Sciatic nerve (tissue), 2 donors: Measurements from ENCODE around the gene BRSK1. TPM values are rescaled to one million over a fixed set of nuclear protein-coding genes. Genes with fewer than 3 reads are reported as not detected.

Experiments used
- ATAC-seq: fragments of 200-7000 bp; cut with Tn5 transposase; one replicate; pipeline ENCODE4 v1.9.1; 2020; ENCODE audit warnings: mild to moderate bottlenecking, moderate library complexity
- DNase-seq: peaks from one replicate; pipeline ENCODE4 v3.0.0-alpha.2; 2020; ENCODE audit warnings: low spot score
- intact Hi-C: fragments of 100-400 bp; cut with DNase I; formaldehyde crosslinking; loops from one replicate; pipeline ENCODE4 v1.14.2; 2022
- microRNA-seq: library from miRNA; unstranded; fragments of <30 nt; microRNA quantifications from one replicate; pipeline ENCODE4 v1.2.0, GENCODE V29; 2020
- total RNA-seq: library from RNA; stranded (reverse); fragmentation: NEBNext Ultra II Directional; extraction: Animal tissue kit (Norgen Biotek cat#: 25700); gene quantifications from one replicate; pipeline ENCODE4 v1.2.1, GENCODE V29; 2021
- donor health status: DM: no; HTN: no; CAD: no.
- donor health status: DM: no; HTN: no; CAD: no.

Gene BRSK1
- total RNA-seq, 1 donor from 2014 or later: 6.5 TPM

DNA sequence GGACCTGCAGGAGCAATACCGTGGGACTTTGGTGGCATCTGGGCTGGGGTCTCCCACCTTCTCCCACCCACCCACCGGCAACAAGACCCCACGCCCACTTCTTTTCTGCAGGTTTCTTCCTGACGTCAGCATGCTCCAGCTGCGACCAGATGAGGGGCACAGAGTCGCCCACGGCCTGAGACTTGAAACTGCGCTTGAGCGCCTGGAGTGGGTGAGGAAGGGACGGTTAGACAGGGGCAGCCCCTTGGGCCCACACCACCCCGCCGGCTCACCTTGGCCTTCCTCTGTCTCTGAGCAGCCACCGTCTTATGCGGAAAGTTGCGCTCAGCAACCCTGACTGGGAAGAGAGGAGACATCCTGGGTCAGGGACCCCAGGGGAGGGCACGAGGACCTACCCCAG is 77.1 kb downstream of the BRSK1 start:
- intact Hi-C loops: no loop called here
- ATAC-seq (no peak), DNase-seq (no peak)

Small RNA genes lying within 50 kb of the gene (microRNA-seq; reads per million reads assigned to microRNA genes)
- not detected for gene MIR6802
- gene MIR6803: 2.2 reads per million

Other genes with a start within 250 kb of the BRSK1 start
- 0.89 TPM for gene GP6, start 245.7 kb upstream of the BRSK1 start, total RNA-seq
- gene RDH13, start 220.8 kb upstream of the BRSK1 start, total RNA-seq: 12.9 TPM
- gene EPS8L1, start 208.1 kb upstream of the BRSK1 start, total RNA-seq: 1.2 TPM
- 112 TPM for gene PPP1R12C, start 166.4 kb upstream of the BRSK1 start, total RNA-seq
- gene TNNT1, start 134.8 kb upstream of the BRSK1 start, total RNA-seq: 1.4 TPM
- gene TNNI3, start 126.3 kb upstream of the BRSK1 start, total RNA-seq: not detected
- 0.62 TPM for gene DNAAF3, start 117.4 kb upstream of the BRSK1 start, total RNA-seq
- gene SYT5, start 103.7 kb upstream of the BRSK1 start, total RNA-seq: not detected
- 1.5 TPM for gene PTPRH, start 74.5 kb upstream of the BRSK1 start, total RNA-seq
- gene TMEM86B, start 55.2 kb upstream of the BRSK1 start, total RNA-seq: 6.0 TPM
- gene PPP6R1, start 25.0 kb upstream of the BRSK1 start, total RNA-seq: 40.4 TPM
- 16.1 TPM for gene HSPBP1, start 3.9 kb upstream of the BRSK1 start, total RNA-seq
- gene TMEM150B, start 41.3 kb downstream of the BRSK1 start, total RNA-seq: 5.1 TPM
- gene KMT5C, start 55.9 kb downstream of the BRSK1 start, total RNA-seq: 18.1 TPM
- gene COX6B2, start 70.7 kb downstream of the BRSK1 start, total RNA-seq: 0.31 TPM
- not detected for gene GARIN5B, start 79.3 kb downstream of the BRSK1 start, total RNA-seq
- 0.45 TPM for gene IL11, start 86.5 kb downstream of the BRSK1 start, total RNA-seq
- not detected for gene TMEM190, start 92.8 kb downstream of the BRSK1 start, total RNA-seq
- gene TMEM238, start 100.3 kb downstream of the BRSK1 start, total RNA-seq: 2.9 TPM
- gene RPL28, start 101.9 kb downstream of the BRSK1 start, total RNA-seq: 902 TPM
- gene UBE2S, start 123.8 kb downstream of the BRSK1 start, total RNA-seq: 17.1 TPM
- 9.0 TPM for gene SHISA7, start 159.3 kb downstream of the BRSK1 start, total RNA-seq
- 35.7 TPM for gene ISOC2, start 177.6 kb downstream of the BRSK1 start, total RNA-seq
- not detected for gene C19orf85, start 180.8 kb downstream of the BRSK1 start, total RNA-seq
- 9.0 TPM for gene ZNF628, start 192.6 kb downstream of the BRSK1 start, total RNA-seq
- gene NAT14, start 201.2 kb downstream of the BRSK1 start, total RNA-seq: 11.5 TPM
- 13.5 TPM for gene SSC5D, start 204.4 kb downstream of the BRSK1 start, total RNA-seq